GM18517 (cell line): ENCODE data around the gene TGM3.

ENCODE experiments used
- ATAC-seq: cut with Tn5 transposase; IDR thresholded peaks from one replicate; pipeline ENCODE4 v1.9.1; 2021; ENCODE audit warnings: mild to moderate bottlenecking, moderate library complexity; ENCODE audit not compliant: unreplicated experiment

TGM3 gene

DNA sequence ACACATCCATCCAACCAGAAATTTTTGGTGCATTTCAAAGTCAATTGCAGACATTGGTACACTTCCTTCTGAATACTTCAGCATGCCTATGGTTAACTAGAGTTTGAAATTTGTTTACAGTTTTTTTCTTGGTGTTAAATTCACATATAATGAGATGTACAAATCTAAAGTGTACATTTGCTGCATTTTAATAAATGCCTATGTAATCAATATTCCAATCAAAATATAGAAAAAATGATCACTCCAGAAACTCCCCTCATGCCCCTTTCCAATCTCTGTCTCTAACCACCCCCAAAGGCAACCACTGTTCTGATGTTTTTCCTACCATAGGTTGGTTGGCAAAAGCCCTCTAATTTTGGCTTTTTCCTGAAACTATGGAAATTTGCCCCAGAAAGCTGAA lies 77.3 kb downstream of the TGM3 start:
- ATAC-seq = no peak

DNA sequence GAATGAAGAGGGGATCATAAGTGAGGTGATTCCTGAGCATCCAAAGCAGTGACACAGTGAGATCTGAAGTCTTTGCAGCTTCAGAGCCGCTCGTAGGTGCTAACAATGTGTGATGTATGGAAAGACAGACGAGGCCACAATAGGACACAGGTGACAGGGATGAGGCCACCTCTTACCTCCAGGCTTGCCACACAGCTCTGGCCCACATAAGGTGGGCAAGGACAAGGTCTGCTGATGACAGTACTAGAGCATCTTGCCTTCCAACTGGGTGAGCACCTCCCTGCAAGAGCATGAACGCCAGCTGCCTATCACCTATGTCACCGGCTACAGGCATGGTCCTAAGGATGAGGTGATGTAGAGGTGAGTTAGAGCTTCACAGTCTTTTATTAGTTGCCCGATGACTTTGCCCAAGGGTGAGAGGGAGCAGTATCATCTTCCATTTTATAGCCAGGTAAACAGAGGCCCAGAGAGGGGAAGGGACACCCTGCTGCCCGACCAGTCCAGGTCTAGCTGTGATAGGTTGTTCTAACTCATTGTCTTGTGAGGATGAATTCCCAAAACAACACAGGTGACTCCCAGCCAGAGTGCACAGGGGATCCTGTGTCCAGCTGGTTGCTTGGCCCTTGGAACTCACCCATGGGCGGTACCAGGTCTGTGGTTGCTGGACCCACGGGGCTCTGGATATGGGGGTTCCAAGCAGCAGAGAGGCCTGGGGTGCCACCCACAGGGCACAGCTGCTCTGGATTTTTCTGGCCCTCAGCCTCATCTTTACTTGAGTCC lies 78.7 kb downstream of the TGM3 start:
- no peak for ATAC-seq

DNA sequence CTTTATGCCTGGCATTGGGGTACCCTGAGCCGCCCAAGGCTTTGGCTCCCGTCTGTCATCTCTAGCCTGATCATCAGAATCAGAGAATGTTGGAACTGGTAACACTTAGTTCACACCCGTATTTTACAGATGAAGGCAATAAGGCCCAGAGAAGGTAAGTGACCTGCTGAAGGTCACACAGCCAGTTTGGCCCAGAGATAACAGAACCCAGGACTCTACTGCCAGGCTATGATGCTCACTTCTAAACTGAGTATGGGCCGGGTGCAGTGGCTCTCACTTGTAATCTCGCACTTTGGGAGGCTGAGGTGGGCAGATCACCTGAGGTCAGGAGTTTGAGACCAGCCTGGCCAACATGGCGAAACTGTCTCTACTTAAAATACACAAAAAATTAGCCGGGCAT lies 83.1 kb downstream of the TGM3 start:
- no peak for ATAC-seq

DNA sequence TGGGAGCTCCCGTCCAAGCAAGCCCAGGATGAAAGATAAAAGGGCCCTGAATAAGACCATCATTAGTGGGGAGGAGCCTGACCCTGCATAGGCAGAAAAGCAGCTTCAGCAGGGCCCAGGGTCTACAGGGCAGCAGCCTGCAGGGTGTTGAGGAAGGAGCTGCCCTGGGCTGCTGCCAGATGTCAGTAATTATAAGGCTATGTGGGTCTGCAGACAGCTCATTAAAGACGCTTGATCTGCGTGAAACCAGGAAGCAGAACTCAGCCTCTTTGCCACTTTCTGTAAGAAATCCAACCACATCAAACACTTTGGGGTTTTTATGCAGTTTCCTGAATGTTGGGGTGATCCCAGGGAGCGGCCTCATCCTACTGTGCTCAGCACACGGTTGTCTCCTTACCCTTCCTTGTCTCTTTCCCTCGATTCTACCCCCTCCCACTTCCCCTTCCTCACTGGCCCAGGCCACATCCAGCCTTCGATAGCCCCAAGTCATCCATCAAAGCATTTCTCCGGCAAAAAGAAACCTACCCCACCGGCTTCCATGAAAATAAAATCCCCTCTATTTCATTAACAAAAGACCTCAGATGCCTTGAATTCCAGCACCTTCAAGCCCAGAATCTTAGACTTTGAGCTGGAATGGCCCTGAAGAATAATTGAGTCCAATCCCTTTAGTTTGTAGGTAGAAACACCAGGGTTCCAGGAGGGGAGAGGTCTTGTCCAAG lies 83.9 kb downstream of the TGM3 start:
- no peak for ATAC-seq

DNA sequence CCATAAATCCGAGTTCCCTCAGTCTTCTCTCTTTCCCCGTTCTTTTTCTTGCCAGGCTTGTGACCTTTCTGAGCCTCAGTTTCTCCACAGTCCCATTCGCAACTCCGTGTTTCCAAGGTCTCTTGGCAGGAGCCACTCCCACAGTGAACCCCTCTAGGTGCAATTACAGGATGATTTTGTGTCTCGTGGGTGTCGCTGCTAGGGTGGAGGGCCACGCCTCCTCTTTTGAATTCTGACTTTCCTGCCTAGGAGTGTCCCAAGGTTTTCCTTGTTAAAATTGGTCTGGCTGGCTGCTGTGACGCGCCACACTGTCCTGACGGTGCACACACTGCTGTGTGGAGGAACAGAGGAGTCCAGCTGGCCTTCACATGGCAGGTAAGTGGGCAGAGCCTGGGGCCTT lies 84.8 kb downstream of the TGM3 start, which contains the start of gene TGM6:
TGM6 (plus strand) TSS at position 301 of the 400 bp plus-strand sequence; CDS start at position 369, 68 bp downstream.
- ATAC-seq = no peak

DNA sequence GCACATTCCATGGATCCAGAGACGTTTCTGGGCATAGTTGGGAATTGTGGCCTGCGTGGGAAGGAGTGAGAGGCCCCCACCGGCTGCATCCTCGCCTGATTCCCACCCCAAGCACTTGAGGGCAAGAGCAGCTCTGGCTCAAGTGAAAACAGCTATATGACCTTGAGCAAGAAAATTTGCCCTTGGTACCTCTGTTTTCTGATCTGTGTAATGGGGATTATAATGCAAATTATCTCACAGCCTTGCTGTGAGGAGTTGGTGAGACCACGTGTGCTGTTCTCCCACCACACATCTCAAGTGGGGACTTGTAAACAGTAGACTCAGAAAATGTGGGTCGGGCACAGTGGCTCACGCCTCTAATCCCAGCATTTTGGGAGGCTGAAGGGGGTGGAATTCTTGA lies 85.5 kb downstream of the TGM3 start:
- no peak for ATAC-seq

DNA sequence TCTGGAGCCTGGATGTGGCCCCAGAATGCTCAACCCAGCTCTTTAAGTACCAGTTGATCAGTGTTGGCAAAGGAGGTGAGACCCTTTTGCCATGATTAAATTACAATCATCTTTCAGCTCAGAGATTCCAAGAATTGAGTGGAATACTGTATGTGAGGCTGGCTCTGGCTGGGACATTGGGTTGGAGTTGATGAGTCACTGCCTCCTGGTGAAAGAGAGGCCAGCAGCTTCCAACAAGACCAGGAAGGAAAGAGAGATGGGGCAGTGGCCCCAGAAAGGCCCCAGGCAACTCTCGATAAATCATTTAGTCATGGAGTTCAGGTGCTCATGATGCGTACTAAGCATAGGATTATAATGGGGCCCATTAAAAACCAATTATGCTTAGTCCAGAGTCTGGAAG lies 87.0 kb downstream of the TGM3 start:
- no peak for ATAC-seq

DNA sequence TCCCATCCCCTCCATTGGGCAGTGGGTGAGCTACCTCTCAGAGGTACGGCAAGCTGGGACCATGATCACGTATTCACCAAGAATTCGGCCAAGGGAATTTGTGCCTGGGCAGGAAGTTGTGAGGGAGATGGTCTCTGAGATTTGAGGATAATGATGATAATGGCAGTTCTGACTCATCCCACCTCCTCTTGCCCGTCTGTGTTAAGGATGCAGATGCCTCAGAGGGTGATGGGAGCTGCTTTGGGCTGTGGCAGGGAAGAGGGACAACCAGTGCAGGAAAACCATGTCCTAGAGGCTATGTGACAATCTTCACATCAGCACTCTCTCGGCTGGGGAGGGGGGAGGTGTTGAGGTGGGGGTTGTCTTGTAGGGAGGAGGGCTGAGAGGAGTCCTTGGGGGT lies 89.2 kb downstream of the TGM3 start:
- no peak for ATAC-seq

DNA sequence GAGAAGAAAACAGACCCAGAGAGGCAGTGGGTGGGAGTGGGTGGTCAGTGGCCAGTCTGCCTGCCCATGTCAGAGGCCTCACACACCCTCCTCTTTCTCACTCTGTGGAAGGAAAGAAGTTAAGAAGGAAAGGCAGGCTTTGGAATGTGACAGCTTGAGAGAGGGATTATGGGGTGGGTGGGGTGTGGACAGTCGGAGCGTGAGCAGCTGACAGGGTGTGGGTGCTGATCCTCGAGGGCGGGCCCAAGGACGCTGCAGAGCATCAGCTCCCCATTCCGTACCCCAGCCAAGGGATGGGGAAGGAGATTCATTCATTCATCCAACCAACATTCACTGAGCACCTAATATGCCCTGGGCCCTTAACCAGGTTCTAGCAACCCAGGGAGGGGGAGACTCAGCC lies 89.7 kb downstream of the TGM3 start:
- no peak for ATAC-seq

DNA sequence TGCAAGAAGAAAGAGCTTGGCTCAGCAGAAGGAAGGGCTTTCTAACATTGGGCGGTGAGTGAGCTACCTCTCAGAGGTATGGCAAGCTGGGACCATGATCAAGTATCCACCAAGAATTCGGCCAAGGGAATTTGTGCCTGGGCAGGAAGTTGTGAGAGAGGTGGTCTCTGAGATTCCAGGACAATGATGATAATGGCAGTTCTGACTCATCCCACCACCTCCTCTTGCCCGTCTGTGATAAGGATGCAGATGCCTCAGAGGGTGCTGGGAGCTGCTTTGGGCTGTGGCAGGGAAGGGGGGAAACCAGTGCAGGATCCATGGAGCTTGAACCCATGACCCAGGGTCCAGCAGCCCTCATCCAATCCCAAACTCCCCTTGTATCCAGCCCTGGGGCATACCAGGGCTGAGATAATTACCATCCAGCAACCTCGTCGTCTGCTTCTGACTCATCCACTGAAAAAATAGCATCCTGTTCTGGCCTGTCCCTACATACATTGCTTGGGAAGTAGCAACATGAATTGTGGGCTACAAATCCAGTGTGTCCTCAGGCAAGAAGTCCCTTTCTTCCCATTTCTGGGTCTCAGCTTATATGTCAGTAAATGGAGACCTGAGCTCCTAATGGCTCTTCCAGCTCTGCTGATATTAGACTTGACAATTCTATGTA lies 90.8 kb downstream of the TGM3 start:
- no peak for ATAC-seq

DNA sequence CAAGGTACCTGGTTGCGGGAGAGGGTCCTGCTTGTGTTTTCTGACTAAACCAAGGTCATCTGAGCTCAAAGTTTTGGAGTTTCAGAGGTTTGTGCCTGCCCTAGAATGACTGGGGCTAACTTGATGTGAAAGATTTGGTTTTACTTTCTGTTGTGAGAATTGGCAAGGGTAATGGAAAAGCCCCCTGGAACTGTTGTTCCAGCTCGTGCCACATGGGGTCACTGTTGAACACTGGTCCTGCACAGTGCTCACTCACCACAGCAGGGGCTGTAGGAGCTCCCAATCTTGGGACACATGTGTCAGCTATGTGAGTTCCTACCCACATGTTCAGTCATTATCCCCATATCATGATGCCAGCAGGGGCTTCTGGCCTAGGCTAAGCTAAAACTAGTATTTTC lies 91.4 kb downstream of the TGM3 start:
- ATAC-seq = no peak

DNA sequence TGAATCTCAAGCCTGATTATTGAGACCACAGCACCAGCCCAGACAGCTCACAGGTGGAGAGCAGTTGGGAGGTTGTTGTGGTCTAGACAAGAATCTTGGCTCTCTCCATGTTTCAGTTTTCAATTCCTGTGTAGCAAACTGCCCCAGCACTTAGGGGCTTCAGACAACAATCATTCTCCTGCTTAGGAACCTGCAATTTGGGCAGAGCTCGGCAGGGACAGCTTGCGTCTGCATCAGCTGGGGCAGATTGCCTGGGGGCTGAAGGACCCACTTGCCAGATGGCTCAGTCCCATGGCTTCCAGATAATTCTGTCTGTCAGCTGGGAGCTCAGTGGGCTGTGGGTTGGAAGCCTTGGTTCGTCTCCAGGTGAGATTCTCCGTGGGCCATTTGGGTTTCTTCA lies 91.8 kb downstream of the TGM3 start:
- ATAC-seq = no peak
